Bronchial epithelial cell (primary cell): ENCODE data around the gene TSTD2. TPM values are rescaled to one million over a fixed set of nuclear protein-coding genes. Genes with fewer than 3 reads are reported as not detected.

Experiments used
- DNase-seq: peaks from one replicate; pipeline ENCODE4 v3.0.0-alpha.2; 2010; ENCODE audit warnings: low read depth
- FAIRE-seq: peaks from 2 replicates; lab custom pipeline; 2011; peaks lifted over from hg19 to GRCh38; lab: Jason Lieb, UNC
- H3K27me3 ChIP-seq: 2 replicates; pipeline ENCODE4 v1.5.1; 2011; ENCODE audit warnings: low read length; ENCODE audit not compliant: control insufficient read depth, insufficient read depth
- H3K36me3 ChIP-seq: 2 replicates; pipeline ENCODE4 v1.5.1; 2011; ENCODE audit warnings: low read length; ENCODE audit not compliant: control insufficient read depth, insufficient read depth
- H3K4me3 ChIP-seq: 2 replicates; pipeline ENCODE4 v1.5.1; 2011; ENCODE audit warnings: mild to moderate bottlenecking, low read depth, low read length, control low read depth
- total RNA-seq: library from RNA; depleted of rRNA; stranded (reverse); fragments of >200 nt; gene quantifications from 2 replicates; pipeline ENCODE4 v1.2.1, GENCODE V29; 2014
- TF ChIP-seq, protein P1 (sequence below): IDR thresholded peaks from 2 replicates; pipeline ENCODE4 v1.5.1; 2011; ENCODE audit warnings: mild to moderate bottlenecking, moderate library complexity, low read length, control low read depth, inconsistent platforms; ENCODE audit not compliant: insufficient read depth, severe bottlenecking

Gene TSTD2
- total RNA-seq, 1 donor from 2014 or later = 15.0 TPM

DNA sequence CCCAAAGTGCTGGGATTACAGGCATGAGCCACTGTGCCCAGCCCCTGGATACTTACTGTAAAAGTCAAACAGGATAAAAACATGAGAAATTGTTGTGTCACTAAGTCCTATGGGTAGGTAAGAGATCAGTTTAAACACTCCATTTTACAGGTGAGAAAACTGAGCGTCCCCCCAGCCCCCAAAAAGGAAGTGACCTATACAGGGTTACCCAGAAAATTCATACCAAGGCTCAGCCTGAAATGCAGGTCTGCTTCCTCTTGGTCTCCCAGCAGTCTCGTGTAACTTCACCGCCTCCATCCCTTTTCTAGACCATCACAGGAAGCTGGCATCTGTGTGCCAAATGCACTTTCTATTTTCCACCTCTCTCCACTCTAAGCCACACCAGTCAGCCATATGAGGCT lies 74.5 kb downstream of the TSTD2 start:
- FAIRE-seq = no peak
- Histone ChIP-seq H3K4me3 (no peak overlapping the region), H3K36me3 (no peaks in the 10 kb centered on the region), H3K27me3 (peaks cover 4% of the 10 kb centered on the region)
- no peak for DNase-seq
- TF ChIP-seq, protein P1, sequence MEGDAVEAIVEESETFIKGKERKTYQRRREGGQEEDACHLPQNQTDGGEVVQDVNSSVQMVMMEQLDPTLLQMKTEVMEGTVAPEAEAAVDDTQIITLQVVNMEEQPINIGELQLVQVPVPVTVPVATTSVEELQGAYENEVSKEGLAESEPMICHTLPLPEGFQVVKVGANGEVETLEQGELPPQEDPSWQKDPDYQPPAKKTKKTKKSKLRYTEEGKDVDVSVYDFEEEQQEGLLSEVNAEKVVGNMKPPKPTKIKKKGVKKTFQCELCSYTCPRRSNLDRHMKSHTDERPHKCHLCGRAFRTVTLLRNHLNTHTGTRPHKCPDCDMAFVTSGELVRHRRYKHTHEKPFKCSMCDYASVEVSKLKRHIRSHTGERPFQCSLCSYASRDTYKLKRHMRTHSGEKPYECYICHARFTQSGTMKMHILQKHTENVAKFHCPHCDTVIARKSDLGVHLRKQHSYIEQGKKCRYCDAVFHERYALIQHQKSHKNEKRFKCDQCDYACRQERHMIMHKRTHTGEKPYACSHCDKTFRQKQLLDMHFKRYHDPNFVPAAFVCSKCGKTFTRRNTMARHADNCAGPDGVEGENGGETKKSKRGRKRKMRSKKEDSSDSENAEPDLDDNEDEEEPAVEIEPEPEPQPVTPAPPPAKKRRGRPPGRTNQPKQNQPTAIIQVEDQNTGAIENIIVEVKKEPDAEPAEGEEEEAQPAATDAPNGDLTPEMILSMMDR = no peak

DNA sequence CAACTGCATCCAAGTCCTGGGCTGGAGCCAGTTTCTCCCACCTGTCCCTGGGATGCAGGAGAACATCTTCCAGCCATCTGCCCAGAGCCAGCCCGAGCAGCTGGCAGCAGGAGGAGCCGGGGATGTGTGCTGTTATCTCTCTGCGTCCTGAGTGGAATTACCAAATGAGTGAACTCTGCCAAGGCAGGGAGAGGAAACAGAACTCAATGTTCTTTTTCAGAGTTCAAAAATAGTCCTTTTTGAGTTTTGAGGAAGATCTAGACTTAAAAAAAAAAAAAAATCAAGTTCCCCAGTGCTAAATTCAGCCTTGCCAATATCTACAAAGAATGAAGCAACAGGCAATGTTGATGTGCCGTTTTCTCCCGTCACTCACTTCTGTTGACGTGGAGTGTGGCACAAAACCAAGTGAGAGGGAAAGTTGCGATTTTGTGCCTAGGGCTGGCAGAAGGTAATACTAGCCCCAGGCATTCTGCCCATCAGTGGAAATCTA lies 75.5 kb downstream of the TSTD2 start:
- H3K27me3 ChIP-seq = peaks cover 4% of the 10 kb centered on the region

DNA sequence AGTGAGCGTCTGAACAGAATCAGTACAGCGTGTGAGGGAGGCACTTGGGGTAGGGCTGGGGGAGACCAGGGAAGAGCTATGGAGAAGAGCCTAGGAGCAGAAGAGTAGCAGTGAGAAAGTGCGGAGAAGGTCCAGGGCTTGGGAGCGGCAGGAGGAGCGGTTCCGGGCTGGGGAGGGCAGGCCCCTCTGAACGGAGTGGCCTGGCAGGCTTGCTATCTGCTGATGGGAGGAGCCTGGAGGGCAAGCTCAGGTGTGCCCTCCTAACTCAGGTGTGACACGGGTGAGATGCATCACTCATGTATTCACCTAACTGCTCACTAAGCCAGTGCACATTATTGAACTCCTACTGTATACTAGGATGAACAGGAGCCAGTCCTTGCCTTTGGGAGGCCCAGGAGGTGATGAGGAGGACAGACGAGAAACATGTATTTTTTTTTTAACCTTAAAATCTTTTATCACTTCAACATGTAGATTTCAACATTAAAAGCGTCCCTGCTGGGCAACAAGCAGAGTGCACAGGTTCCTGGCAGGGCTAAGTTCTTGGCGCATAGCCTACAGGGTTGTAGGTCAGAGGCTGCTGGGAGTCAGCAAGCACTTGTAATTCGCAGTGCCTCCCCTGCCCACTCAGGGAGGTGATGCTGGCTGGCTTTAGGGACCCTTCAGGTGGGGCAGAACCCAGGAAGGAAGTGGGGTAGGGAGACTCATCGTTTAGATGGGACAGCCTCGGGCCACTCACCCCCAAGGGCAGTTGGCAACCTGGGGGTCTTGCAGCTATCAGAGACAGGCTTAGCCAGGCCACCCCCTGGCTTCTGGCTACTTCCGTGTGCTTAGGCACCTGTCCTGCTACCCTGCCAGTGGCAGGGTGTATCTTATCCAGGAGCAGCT lies 76.2 kb downstream of the TSTD2 start:
- DNase-seq (no peak), FAIRE-seq (no peak)
- Histone ChIP-seq H3K27me3 (peaks cover 4% of the 10 kb centered on the region), H3K4me3 (no peak overlapping the region), H3K36me3 (no peaks in the 10 kb centered on the region)
- TF ChIP-seq, protein P1 = no peak

More for the DNA sequence above, 75.5 kb downstream of the TSTD2 start:
- Histone ChIP-seq H3K4me3 (no peak overlapping the region), H3K36me3 (no peaks in the 10 kb centered on the region)
- DNase-seq (no peak), FAIRE-seq (no peak)
- TF ChIP-seq, protein P1 = no peak

DNA sequence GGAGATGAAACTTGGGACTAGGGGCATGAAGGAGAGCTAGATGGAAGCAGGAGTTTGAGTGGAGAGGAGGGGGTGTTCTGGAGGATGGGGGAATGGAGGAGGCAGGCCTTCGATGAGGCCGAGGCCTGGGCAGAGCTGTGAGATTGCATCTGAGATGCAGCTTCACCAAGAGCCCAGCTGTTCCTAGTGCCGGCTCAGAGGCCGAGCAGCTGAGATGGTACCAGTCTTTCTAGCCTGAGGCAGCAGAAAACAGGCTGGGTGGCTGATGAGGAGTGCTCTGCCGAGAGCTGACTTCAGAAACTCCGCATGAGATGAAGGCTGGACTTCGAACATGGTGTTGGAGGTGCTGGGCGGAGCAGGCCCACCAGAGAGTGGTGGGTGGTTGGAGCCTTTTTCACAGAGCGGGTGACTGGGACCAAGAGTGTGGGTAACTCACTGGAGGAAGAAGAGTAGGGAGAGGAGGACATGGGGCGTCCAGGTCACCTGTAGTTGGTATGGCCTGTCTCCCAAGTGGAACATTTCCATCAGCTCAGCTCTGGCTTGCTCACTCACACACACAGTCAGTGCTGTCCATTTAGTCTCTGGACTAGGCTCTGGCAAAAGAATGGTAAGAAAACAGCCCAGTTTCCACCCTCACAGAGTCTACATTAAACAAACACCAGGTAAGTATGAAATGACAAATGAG lies 77.0 kb downstream of the TSTD2 start:
- Histone ChIP-seq H3K4me3 (no peak overlapping the region), H3K27me3 (peaks cover 4% of the 10 kb centered on the region), H3K36me3 (no peaks in the 10 kb centered on the region)
- TF ChIP-seq, protein P1 = no peak
- DNase-seq (no peak), FAIRE-seq (no peak)

DNA sequence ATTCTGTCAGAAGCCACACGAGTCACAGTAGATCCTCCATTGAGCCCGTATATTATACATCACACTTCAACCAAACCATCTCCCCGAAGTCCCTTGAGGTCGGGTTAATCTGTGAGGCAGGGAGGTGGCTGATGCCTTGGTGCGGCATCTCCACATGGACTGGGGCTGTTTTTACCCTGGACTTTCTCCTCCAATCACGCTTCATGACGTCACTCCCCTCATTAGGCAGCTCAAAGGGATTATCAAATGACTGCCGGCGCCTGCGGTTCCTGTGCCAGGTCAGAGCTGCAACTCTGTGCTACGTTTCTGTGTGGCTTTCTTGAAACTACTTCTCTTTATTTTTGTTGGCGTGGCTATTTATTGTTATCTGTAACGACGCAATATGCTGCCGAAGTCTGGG lies 78.0 kb downstream of the TSTD2 start:
- TF ChIP-seq, protein P1 = no peak
- no peak for DNase-seq
- Histone ChIP-seq H3K4me3 (no peak overlapping the region), H3K36me3 (no peaks in the 10 kb centered on the region), H3K27me3 (peaks cover 4% of the 10 kb centered on the region)
- FAIRE-seq = no peak
